ENCODE data around the gene CARNS1. TPM values are rescaled to one million over a fixed set of nuclear protein-coding genes. Genes with fewer than 3 reads are reported as not detected.

The CARNS1 gene
- total RNA-seq, 2 experiments from 2014 or later = 9.9 to 10.0 TPM

DNA sequence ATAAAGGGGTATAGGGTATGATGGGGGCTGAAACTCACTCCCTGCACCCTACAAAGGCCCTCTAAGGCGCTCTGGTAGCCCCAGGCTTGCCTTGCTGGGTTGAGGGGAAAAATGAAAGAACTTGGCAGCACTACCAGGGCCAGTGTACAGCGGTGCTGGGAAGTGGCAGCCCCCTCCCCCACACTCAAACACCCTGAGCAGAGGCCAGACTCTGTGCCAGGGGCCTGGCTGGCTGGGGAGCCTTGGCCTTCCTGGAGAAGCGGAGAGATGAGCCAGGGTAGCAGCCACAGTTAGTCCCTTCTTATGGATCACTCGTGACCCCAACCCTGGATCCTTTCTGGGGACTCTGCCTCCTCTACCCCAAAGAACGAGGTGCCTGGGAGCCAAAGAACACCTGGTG, 50.9 kb downstream of the CARNS1 start:
- TF ChIP-seq CTCF (IDR thresholded peaks at IDR 0.05) = no peak
- peaks cover 61% of the 10 kb centered on the region for H3K4me1 ChIP-seq (ENCODE audit: insufficient read depth, low read length)
- Mint-ChIP-seq H3K9me3 (no peaks in the 10 kb centered on the region), H3K4me1 (ENCODE audit: low read depth) (peaks cover 43% of the 10 kb centered on the region), H3K36me3 (ENCODE audit: low read depth) (no peaks in the 10 kb centered on the region), H3K27ac (peak overlapping the region; percentile 88), H3K27me3 (no peaks in the 10 kb centered on the region), H3K4me3 (peak overlapping the region; percentile 54)
- ATAC-seq (ENCODE audit: poor library complexity) (no peak), DNase-seq (peak in 1 of 14 experiments; percentile 17)
- H3K9me3 ChIP-seq (ENCODE audit: control insufficient read depth in 1 of 2, insufficient read depth in 1 of 2, low read length in 2 of 2) = no peaks in the 10 kb centered on the region
- ChIA-PET CTCF (interaction anchor here (1.6 kb wide), 1 partner anchor 84 kb away, joined by 6 read pairs; no protein-coding TSS in a partner anchor), POLR2A (interaction anchor here (0.7 to 8.5 kb wide), 11 partner anchors 13 to 195 kb away, joined by 3 to 131 read pairs (median 10); partner anchors contain the start of genes AIP, CORO1B, PPP1CA and PTPRCAP)
- H3K4me3 ChIP-seq (ENCODE audit: low read length) = no peak overlapping the region
- no peaks in the 10 kb centered on the region for H3K27me3 ChIP-seq (ENCODE audit: control insufficient read depth in 1 of 2, insufficient read depth in 2 of 2, low read length in 2 of 2)
- intact Hi-C loops (cut with DNase I, micrococcal nuclease) = loop anchor here in 1 of 2 experiments (5.0 kb wide), 1 partner anchor 49 kb away; the partner anchor contains the start of gene CARNS1
- peaks cover 6% of the 10 kb centered on the region for H3K36me3 ChIP-seq (ENCODE audit: insufficient read depth, low read length)
- H3K27ac ChIP-seq (ENCODE audit: low read depth in 1 of 2, low read length in 2 of 2) = peak overlapping the region; percentile 5 to 17

DNA sequence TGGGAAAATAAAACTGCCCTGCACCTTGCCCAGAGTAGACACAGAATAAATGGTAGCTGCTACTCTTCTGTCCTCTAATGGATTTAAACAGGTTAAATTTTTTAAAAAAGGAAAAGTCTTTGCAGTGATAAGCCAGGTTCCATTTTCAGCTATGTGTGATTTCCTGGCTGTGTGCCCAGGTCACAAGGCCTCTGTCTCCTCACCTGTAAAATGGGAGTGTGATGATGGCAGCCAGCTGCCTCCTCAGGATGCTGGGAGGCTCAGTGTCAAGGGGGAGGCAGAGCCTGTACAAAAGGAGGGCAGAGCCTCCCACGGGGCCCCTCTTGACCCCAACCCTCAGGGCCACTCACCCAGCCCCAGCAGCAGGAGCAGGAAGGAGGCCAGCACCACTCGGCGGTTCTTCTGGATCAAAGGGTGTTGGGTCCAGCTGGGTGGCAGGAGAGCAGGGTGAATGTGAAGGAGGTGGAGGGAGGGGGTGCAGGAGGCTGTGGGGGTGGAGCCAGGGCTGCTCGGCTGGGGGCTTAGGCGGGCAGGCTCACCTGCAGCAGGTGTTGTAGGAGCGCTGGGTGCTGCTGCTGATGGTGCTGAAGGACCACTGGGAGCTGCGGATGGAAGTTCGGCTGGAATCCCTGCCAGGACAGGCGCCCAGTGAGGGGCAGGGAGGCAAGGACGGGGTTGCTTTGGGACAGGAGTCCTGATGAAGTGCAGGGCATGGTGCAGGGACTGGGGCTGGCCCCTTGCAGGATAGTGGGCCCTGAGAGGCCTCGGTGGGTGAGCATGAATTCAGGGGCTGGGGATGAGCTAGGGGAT, 51.7 kb downstream of the CARNS1 start:
- no peaks in the 10 kb centered on the region for H3K9me3 Mint-ChIP-seq
- Histone ChIP-seq H3K4me1 (ENCODE audit: insufficient read depth, low read length) (peaks cover 61% of the 10 kb centered on the region), H3K36me3 (ENCODE audit: insufficient read depth, low read length) (peaks cover 6% of the 10 kb centered on the region), H3K27ac (ENCODE audit: low read depth in 1 of 2, low read length in 2 of 2) (peak overlapping the region; percentile 5 to 81), H3K9me3 (ENCODE audit: control insufficient read depth in 1 of 2, insufficient read depth in 1 of 2, low read length in 2 of 2) (no peaks in the 10 kb centered on the region), H3K27me3 (ENCODE audit: control insufficient read depth in 1 of 2, insufficient read depth in 2 of 2, low read length in 2 of 2) (no peaks in the 10 kb centered on the region), H3K4me3 (ENCODE audit: low read length) (no peak overlapping the region)
- POLR2A ChIA-PET = interaction anchor here (1.3 to 8.5 kb wide), 15 partner anchors 9 to 114 kb away, joined by 3 to 131 read pairs (median 15); partner anchors contain the start of genes AIP, CDK2AP2, PITPNM1 and POLD4
- DNase-seq (no peak), ATAC-seq (ENCODE audit: poor library complexity) (no peak)
- no peaks in the 10 kb centered on the region for H3K36me3 Mint-ChIP-seq (ENCODE audit: low read depth)
- intact Hi-C loops (cut with DNase I, micrococcal nuclease) = loop anchor here in 1 of 2 experiments (5.0 kb wide), 1 partner anchor 50 kb away; the partner anchor contains the start of gene CARNS1
- H3K27me3 Mint-ChIP-seq = no peaks in the 10 kb centered on the region
- H3K4me3 Mint-ChIP-seq = peak overlapping the region; percentile 91
- peak overlapping the region; percentile 88 for H3K27ac Mint-ChIP-seq
- TF ChIP-seq CTCF (IDR thresholded peaks at IDR 0.05) = no peak
- CTCF ChIA-PET = interaction anchor here (0.7 to 3.0 kb wide), 6 partner anchors 16 to 85 kb away, joined by 3 to 28 read pairs (median 4); partner anchors contain the start of gene PPP1CA
- peaks cover 43% of the 10 kb centered on the region for H3K4me1 Mint-ChIP-seq (ENCODE audit: low read depth)

DNA sequence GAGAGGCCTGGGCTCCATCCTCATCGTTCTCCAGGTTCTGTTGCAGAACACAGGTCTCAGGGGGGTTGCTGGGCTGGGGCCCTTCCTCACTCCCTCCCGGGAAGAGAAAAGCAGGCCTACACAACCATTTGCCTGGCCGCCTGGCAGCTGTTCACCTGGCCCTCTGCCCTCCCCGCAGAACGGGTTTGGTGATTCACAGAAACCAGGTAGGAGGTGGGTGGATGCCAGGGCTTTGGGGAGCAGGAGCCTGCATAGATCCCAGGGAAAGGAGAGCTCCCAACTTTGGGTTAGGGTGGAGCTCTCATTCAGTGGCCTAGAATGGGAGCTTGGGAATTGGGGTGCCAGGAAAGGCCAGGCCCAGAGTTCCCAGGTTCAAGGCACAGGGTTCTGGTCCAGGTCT, 52.6 kb downstream of the CARNS1 start:
- H3K36me3 Mint-ChIP-seq (ENCODE audit: low read depth) = no peaks in the 10 kb centered on the region
- Histone ChIP-seq H3K4me3 (ENCODE audit: low read length) (peak overlapping the region; percentile 83), H3K27ac (ENCODE audit: low read depth in 1 of 2, low read length in 2 of 2) (peak overlapping the region; percentile 50 to 81), H3K27me3 (ENCODE audit: control insufficient read depth in 1 of 2, insufficient read depth in 2 of 2, low read length in 2 of 2) (no peaks in the 10 kb centered on the region), H3K4me1 (ENCODE audit: insufficient read depth, low read length) (peaks cover 61% of the 10 kb centered on the region), H3K36me3 (ENCODE audit: insufficient read depth, low read length) (peaks cover 6% of the 10 kb centered on the region), H3K9me3 (ENCODE audit: control insufficient read depth in 1 of 2, insufficient read depth in 1 of 2, low read length in 2 of 2) (no peaks in the 10 kb centered on the region)
- CTCF ChIA-PET = interaction anchor here (1.3 to 3.0 kb wide), 7 partner anchors 14 to 117 kb away, joined by 3 to 28 read pairs (median 3); partner anchors contain the start of genes AIP and PPP1CA
- no peaks in the 10 kb centered on the region for H3K9me3 Mint-ChIP-seq
- no peaks in the 10 kb centered on the region for H3K27me3 Mint-ChIP-seq
- no peak for TF ChIP-seq CTCF (IDR thresholded peaks at IDR 0.05)
- intact Hi-C loops (cut with DNase I, micrococcal nuclease) = loop anchor here (2.0 to 5.0 kb wide), 3 partner anchors 31 to 65 kb away; partner anchors contain the start of genes CARNS1 (in 1 of the 2) and PTPRCAP (in 1 of the 2)
- peak in 2 of 14 experiments; percentile 26 to 35 for DNase-seq
- H3K4me3 Mint-ChIP-seq = peak overlapping the region; percentile 91
- ATAC-seq (ENCODE audit: poor library complexity) = no peak
- H3K27ac Mint-ChIP-seq = peak overlapping the region; percentile 88
- POLR2A ChIA-PET = interaction anchor here (1.0 to 8.5 kb wide), 20 partner anchors 10 to 228 kb away, joined by 3 to 131 read pairs (median 9); partner anchors contain the start of genes AIP, CDK2AP2, PITPNM1 and POLD4
- peaks cover 43% of the 10 kb centered on the region for H3K4me1 Mint-ChIP-seq (ENCODE audit: low read depth)
